Measurements from ENCODE around the gene TACC2. TPM values are rescaled to one million over a fixed set of nuclear protein-coding genes. Genes with fewer than 3 reads are reported as not detected.
"Not testable (repeated sequence)": the region's sequence is repeated elsewhere in the genome, so short reads cannot be mapped to it uniquely, and the experiment has no call there.

Gene TACC2
- total RNA-seq, 2 experiments from 2014 or later = not detected

- Histone ChIP-seq H3K9me3 (ENCODE audit: control insufficient read depth in 1 of 2, insufficient read depth in 1 of 2, low read length in 2 of 2) (peaks cover 5 to 9% of the 10 kb centered on the region in 2 experiments), H3K36me3 (ENCODE audit: insufficient read depth, low read length) (no peaks in the 10 kb centered on the region), H3K4me1 (ENCODE audit: insufficient read depth, low read length) (no peaks in the 10 kb centered on the region), H3K4me3 (ENCODE audit: low read length) (no peak overlapping the region), H3K27me3 (ENCODE audit: control insufficient read depth in 1 of 2, insufficient read depth in 2 of 2, low read length in 2 of 2) (peaks cover 5 to 10% of the 10 kb centered on the region in 2 experiments), H3K27ac (ENCODE audit: low read depth in 1 of 2, low read length in 2 of 2) (no peak overlapping the region)
- intact Hi-C loops (cut with DNase I, micrococcal nuclease) = no loop called here
- Mint-ChIP-seq H3K27me3 (peaks cover 58% of the 10 kb centered on the region), H3K4me3 (no peak overlapping the region), H3K36me3 (ENCODE audit: low read depth) (no peaks in the 10 kb centered on the region), H3K4me1 (ENCODE audit: low read depth) (no peaks in the 10 kb centered on the region), H3K27ac (no peak overlapping the region), H3K9me3 (peaks cover 4% of the 10 kb centered on the region)
- ChIA-PET POLR2A (no interaction called here), CTCF (no interaction called here)
- TF ChIP-seq CTCF (IDR thresholded peaks at IDR 0.05) = no peak
- ATAC-seq (ENCODE audit: poor library complexity) = no peak
- DNase-seq = no peak
These were observed 1.2 kb downstream of the TACC2 start for GRCh38 chr10:121990015-121990677.

- H3K4me1 Mint-ChIP-seq (ENCODE audit: low read depth); H3K27ac Mint-ChIP-seq; H3K4me1 ChIP-seq (ENCODE audit: insufficient read depth, low read length); H3K27ac ChIP-seq (ENCODE audit: low read depth in 1 of 2, low read length in 2 of 2); H3K4me3 ChIP-seq (ENCODE audit: low read length); intact Hi-C loops (cut with DNase I, micrococcal nuclease); ATAC-seq (ENCODE audit: poor library complexity); H3K9me3 ChIP-seq (ENCODE audit: control insufficient read depth in 1 of 2, insufficient read depth in 1 of 2, low read length in 2 of 2); CTCF ChIA-PET; H3K9me3 Mint-ChIP-seq; H3K4me3 Mint-ChIP-seq; H3K36me3 ChIP-seq (ENCODE audit: insufficient read depth, low read length); DNase-seq; H3K36me3 Mint-ChIP-seq (ENCODE audit: low read depth): not testable (repeated sequence)
- POLR2A ChIA-PET = interaction anchor here (0.7 kb wide), 1 partner anchor 356 kb away, joined by 3 read pairs; no protein-coding TSS in a partner anchor
- H3K27me3 Mint-ChIP-seq = peaks cover 64% of the 10 kb centered on the region
- peaks cover 3 to 17% of the 10 kb centered on the region in 2 experiments for H3K27me3 ChIP-seq (ENCODE audit: control insufficient read depth in 1 of 2, insufficient read depth in 2 of 2, low read length in 2 of 2)
These were observed 2.8 kb downstream of the TACC2 start for GRCh38 chr10:121991727-121992126.

GRCh38 chr10:121994429-121994941, 5.5 kb downstream of the TACC2 start:
- H3K36me3 ChIP-seq (ENCODE audit: insufficient read depth, low read length) = no peaks in the 10 kb centered on the region
- H3K27me3 ChIP-seq (ENCODE audit: control insufficient read depth in 1 of 2, insufficient read depth in 2 of 2, low read length in 2 of 2) = peaks cover 2 to 11% of the 10 kb centered on the region in 2 experiments
- no peaks in the 10 kb centered on the region for H3K4me1 ChIP-seq (ENCODE audit: insufficient read depth, low read length)
- no peak overlapping the region for H3K27ac ChIP-seq (ENCODE audit: low read depth in 1 of 2, low read length in 2 of 2)
- H3K4me3 ChIP-seq (ENCODE audit: low read length) = no peak overlapping the region
- intact Hi-C loops (cut with DNase I, micrococcal nuclease) = no loop called here
- no peaks in the 10 kb centered on the region for H3K9me3 ChIP-seq (ENCODE audit: control insufficient read depth in 1 of 2, insufficient read depth in 1 of 2, low read length in 2 of 2)
- peaks cover 50% of the 10 kb centered on the region for H3K27me3 Mint-ChIP-seq
- H3K27ac Mint-ChIP-seq = no peak overlapping the region
- ATAC-seq (ENCODE audit: poor library complexity) = no peak
- DNase-seq = no peak
- CTCF ChIA-PET = no interaction called here
- no peak for TF ChIP-seq CTCF (IDR thresholded peaks at IDR 0.05)
- no peak overlapping the region for H3K4me3 Mint-ChIP-seq
- H3K9me3 Mint-ChIP-seq = peaks cover under 1% of the 10 kb centered on the region
- POLR2A ChIA-PET = no interaction called here
- H3K36me3 Mint-ChIP-seq (ENCODE audit: low read depth) = no peaks in the 10 kb centered on the region
- H3K4me1 Mint-ChIP-seq (ENCODE audit: low read depth) = no peaks in the 10 kb centered on the region

GRCh38 chr10:121998462-121998861, 9.5 kb downstream of the TACC2 start:
- Histone ChIP-seq H3K27ac (ENCODE audit: low read depth in 1 of 2, low read length in 2 of 2) (no peak overlapping the region), H3K27me3 (ENCODE audit: control insufficient read depth in 1 of 2, insufficient read depth in 2 of 2, low read length in 2 of 2) (peaks cover 0 to 11% of the 10 kb centered on the region in 2 experiments), H3K36me3 (ENCODE audit: insufficient read depth, low read length) (no peaks in the 10 kb centered on the region), H3K4me3 (ENCODE audit: low read length) (no peak overlapping the region), H3K4me1 (ENCODE audit: insufficient read depth, low read length) (no peaks in the 10 kb centered on the region), H3K9me3 (ENCODE audit: control insufficient read depth in 1 of 2, insufficient read depth in 1 of 2, low read length in 2 of 2) (peaks cover 8 to 13% of the 10 kb centered on the region in 2 experiments)
- intact Hi-C loops (cut with DNase I, micrococcal nuclease) = no loop called here
- POLR2A ChIA-PET = no interaction called here
- DNase-seq (no peak), ATAC-seq (ENCODE audit: poor library complexity) (no peak)
- no peak for TF ChIP-seq CTCF (IDR thresholded peaks at IDR 0.05)
- Mint-ChIP-seq H3K27ac (no peak overlapping the region), H3K36me3 (ENCODE audit: low read depth) (no peaks in the 10 kb centered on the region), H3K9me3 (peaks cover 18% of the 10 kb centered on the region), H3K27me3 (peaks cover 40% of the 10 kb centered on the region), H3K4me1 (ENCODE audit: low read depth) (no peaks in the 10 kb centered on the region), H3K4me3 (no peak overlapping the region)
- CTCF ChIA-PET = no interaction called here
